Stimulated activated memory B cell treated with anti-CD40 and anti-IgM and Interleukin-4, amounts not matched to agents 10 μg/mL and 1 μg/mL and 100 μg/mL, for 72 hours (primary cell): ENCODE data around the gene BRF1.

Experiments used
- ATAC-seq: fragments of 150-1000 bp; cut with Tn5 transposase; 2 replicates; pipeline ENCODE4 v1.10.0; 2021
- H3K27ac Mint-ChIP-seq: one replicate; pipeline ENCODE4 v1.8.0; 2022; ENCODE audit warnings: mild to moderate bottlenecking, mixed read lengths
- H3K27me3 Mint-ChIP-seq: one replicate; pipeline ENCODE4 v1.8.0; 2022; ENCODE audit warnings: mixed read lengths
- H3K36me3 Mint-ChIP-seq: one replicate; pipeline ENCODE4 v1.8.0; 2022; ENCODE audit warnings: mixed read lengths
- H3K4me1 Mint-ChIP-seq: one replicate; pipeline ENCODE4 v1.8.0; 2022; ENCODE audit warnings: mixed read lengths
- H3K4me3 Mint-ChIP-seq: one replicate; pipeline ENCODE4 v1.8.0; 2022; ENCODE audit warnings: mild to moderate bottlenecking, moderate library complexity, mixed read lengths
- H3K9me3 Mint-ChIP-seq: one replicate; pipeline ENCODE4 v1.8.0; 2022; ENCODE audit warnings: mixed read lengths

BRF1 gene

DNA sequence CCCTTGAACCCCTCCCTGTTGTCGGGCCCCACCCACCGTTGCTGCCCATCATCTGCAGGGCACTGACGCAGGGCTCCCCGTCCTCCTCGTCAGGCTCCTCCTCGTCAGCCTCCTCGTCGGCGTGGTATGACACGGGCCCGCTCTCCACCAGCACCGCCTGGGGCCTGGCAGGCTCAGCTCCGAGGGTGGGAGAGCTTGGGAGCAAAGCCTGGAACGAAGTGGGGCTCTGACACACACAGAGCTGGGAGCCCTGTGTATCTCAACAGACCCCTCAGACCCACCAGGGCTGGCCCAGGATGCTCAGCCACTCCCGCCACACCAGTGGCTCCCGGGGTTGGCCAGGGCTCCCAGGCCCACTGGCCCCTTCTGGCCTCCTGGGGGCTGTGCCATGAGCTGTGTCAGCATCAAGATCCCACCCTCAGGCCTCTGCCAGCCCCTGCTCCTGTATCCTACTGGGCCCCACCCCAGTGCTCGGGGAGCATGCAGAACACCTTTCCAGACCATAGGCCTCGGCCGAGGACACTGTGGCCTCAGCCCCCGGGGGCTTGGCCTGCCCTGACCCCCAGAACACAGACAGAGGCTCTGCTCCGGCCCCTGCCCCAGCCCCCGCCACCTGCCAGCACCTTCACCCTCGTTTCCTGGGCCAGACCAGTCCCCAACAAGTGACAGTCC, 89.6 kb downstream of the BRF1 start:
- Mint-ChIP-seq H3K4me3 (no peak overlapping the region), H3K9me3 (no peaks in the 10 kb centered on the region), H3K27ac (no peak overlapping the region)

DNA sequence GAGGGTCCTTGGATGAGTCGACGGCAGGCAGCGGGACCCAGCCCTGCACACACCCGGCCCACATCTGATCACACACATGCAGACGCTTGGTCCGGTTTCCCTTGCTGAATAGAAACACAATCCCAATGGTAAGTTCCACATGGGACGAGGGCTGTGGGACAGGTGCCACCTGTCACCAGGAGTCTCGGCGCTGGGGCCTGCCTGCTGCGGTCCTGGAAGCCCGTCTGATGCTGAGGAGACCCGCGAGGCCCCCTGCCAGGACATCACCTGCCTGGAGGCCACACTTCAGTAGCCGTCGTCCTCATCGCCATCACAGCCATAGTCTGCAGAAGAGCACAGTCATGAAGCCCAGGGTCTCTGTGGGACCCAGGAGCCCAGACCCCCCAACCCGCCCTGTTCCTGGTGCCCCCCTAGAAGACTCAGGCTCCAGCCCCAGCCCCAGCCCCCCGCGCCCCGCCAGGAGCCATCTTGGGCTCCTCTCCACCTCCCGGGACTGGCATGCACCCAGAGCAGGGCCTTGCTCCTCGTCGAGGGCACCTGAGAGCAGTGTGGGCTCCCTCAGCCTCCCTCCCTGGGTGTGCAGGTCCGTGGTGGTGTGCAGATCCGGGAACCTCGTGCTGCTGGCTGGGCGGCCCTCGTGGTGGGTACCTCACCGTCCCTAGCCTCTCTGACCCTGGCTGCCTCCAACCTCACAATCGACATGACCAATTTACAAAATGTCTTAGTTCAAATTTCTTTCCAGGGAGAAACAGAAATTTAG, 90.4 kb downstream of the BRF1 start:
- peaks cover 22% of the 10 kb centered on the region for H3K36me3 Mint-ChIP-seq
- H3K27me3 Mint-ChIP-seq, result peaks cover 13% of the 10 kb centered on the region
- H3K4me1 Mint-ChIP-seq, result peaks cover 15% of the 10 kb centered on the region
- no peak overlapping the region for H3K4me3 Mint-ChIP-seq
- H3K9me3 Mint-ChIP-seq, result no peaks in the 10 kb centered on the region
- H3K27ac Mint-ChIP-seq, result no peak overlapping the region
- ATAC-seq, result no peak

More for the DNA sequence above, 89.6 kb downstream of the BRF1 start:
- no peak for ATAC-seq
- Mint-ChIP-seq H3K36me3 (peaks cover 29% of the 10 kb centered on the region), H3K27me3 (peaks cover 6% of the 10 kb centered on the region), H3K4me1 (peaks cover 15% of the 10 kb centered on the region)

GRCh38 chr14:105209646-105210045, 91.2 kb downstream of the BRF1 start:
- H3K27ac Mint-ChIP-seq, result no peak overlapping the region
- peaks cover 21% of the 10 kb centered on the region for H3K27me3 Mint-ChIP-seq
- no peak for ATAC-seq
- H3K9me3 Mint-ChIP-seq, result no peaks in the 10 kb centered on the region
- H3K4me1 Mint-ChIP-seq, result peaks cover 14% of the 10 kb centered on the region
- H3K4me3 Mint-ChIP-seq, result no peak overlapping the region
- H3K36me3 Mint-ChIP-seq, result peaks cover 14% of the 10 kb centered on the region

DNA sequence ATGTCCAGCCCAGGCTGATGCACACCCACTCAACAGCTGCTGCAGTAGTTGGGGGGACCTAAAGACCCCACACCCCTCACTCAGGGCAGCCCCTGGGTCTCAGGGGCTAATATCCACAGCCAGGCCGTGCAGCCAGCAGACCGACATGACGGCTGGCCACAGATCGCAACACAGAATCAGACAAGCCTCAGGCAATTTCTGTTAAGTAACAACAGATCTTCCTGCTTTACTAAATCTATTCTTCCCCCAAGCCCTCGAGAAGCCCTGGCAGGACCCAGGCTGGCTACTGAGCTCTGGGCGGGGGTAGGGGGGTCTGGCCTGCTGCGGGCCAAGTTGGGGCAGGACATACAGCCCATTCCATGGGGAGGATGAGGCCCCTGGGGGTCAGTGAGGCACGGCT, 91.7 kb downstream of the BRF1 start:
- peaks cover 27% of the 10 kb centered on the region for H3K27me3 Mint-ChIP-seq
- H3K36me3 Mint-ChIP-seq, result peaks cover 14% of the 10 kb centered on the region
- no peak overlapping the region for H3K27ac Mint-ChIP-seq
- ATAC-seq, result no peak
- H3K9me3 Mint-ChIP-seq, result no peaks in the 10 kb centered on the region
- H3K4me1 Mint-ChIP-seq, result peaks cover 20% of the 10 kb centered on the region
- no peak overlapping the region for H3K4me3 Mint-ChIP-seq

DNA sequence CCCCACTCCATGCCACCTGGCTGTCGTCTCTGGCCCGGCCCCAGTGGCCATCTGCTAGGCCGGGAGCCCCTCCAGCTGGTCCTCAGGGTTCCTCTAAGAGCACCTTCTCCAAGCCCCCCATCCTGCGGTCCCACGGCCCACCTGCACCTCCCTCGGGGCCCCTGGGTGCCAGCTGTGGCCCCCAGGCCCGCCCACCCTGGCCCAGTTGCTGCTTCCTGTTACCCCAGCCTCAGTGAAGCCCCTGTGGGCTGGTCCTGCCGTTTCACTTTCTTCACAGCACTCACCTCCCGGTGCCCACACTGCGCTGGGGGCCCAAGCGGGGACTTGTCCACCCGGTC, 92.1 kb downstream of the BRF1 start:
- Mint-ChIP-seq H3K27me3 (peaks cover 29% of the 10 kb centered on the region), H3K27ac (no peak overlapping the region), H3K9me3 (no peaks in the 10 kb centered on the region), H3K4me1 (peaks cover 22% of the 10 kb centered on the region), H3K36me3 (peaks cover 14% of the 10 kb centered on the region), H3K4me3 (no peak overlapping the region)
- no peak for ATAC-seq

DNA sequence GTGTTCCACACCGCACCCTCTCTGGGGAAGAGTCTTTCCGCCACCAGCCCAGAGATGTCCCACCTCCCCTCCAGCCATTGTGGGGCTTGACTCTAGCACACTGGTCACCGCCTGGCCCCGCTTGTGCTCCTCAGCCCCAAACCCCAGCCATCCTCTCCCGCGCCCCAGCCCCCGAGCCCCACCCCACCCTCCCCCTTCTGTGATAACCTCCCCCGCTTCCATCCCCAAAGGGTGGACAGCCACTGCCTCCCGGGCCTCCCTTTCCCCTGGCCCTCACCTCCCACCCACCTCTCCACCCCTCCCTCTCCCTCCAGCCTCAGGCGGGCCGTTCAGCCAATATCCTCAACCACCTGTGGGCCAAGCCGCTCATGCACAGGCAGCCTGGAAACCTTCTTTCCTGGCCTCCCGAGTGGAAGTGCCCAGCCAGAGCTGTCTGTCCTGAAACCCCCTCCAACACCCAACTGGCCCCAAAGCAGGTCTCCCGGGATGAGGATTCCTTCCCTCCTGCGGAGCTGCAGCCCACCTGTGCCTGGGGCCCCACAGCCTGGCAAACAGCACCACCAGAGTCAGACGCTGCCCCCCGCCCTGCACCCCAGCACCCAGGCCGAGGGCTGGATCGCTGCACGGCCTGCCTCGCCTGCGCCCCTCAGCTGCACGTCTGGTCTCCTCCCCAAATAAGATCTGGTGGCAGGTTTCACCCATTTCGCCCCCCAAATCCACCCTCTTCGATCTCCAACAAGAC, 92.6 kb downstream of the BRF1 start:
- H3K9me3 Mint-ChIP-seq, result no peaks in the 10 kb centered on the region
- no peak overlapping the region for H3K27ac Mint-ChIP-seq
- peaks cover 29% of the 10 kb centered on the region for H3K27me3 Mint-ChIP-seq
- peaks cover 22% of the 10 kb centered on the region for H3K4me1 Mint-ChIP-seq
- peaks cover 14% of the 10 kb centered on the region for H3K36me3 Mint-ChIP-seq
- no peak for ATAC-seq
- H3K4me3 Mint-ChIP-seq, result no peak overlapping the region

DNA sequence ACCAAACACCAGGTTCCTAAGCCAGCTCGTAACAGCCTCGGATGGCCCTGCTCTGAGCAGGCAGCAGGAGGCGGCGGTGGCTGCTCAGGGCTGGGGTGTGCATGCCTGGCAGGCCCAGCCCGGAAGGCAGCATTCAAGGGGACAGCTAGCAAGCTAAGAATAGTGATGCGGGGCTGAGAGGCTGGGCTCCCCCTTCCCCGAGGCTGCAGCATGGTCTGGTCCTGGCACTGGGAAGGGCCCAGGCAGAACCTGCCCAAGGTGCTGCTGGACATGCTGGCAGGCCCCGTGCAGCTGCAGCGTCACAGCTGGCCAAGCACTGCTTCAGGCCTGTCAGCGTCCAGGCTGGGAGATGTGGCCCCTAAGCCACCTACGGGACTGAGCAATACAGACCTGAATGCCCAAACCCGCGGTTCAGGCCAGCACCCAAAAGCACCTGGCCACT, 93.3 kb downstream of the BRF1 start:
- H3K36me3 Mint-ChIP-seq, result peaks cover 14% of the 10 kb centered on the region
- H3K27me3 Mint-ChIP-seq, result peaks cover 35% of the 10 kb centered on the region
- no peak overlapping the region for H3K4me3 Mint-ChIP-seq
- ATAC-seq, result no peak
- H3K9me3 Mint-ChIP-seq, result no peaks in the 10 kb centered on the region
- no peak overlapping the region for H3K27ac Mint-ChIP-seq
- peaks cover 25% of the 10 kb centered on the region for H3K4me1 Mint-ChIP-seq

- no peak overlapping the region for H3K27ac Mint-ChIP-seq
- no peak overlapping the region for H3K4me3 Mint-ChIP-seq
- H3K27me3 Mint-ChIP-seq, result peaks cover 42% of the 10 kb centered on the region
- peaks cover 14% of the 10 kb centered on the region for H3K36me3 Mint-ChIP-seq
- no peaks in the 10 kb centered on the region for H3K9me3 Mint-ChIP-seq
- H3K4me1 Mint-ChIP-seq, result peaks cover 31% of the 10 kb centered on the region
- no peak for ATAC-seq
These were observed 93.9 kb downstream of the BRF1 start for GRCh38 chr14:105206873-105207272.

DNA sequence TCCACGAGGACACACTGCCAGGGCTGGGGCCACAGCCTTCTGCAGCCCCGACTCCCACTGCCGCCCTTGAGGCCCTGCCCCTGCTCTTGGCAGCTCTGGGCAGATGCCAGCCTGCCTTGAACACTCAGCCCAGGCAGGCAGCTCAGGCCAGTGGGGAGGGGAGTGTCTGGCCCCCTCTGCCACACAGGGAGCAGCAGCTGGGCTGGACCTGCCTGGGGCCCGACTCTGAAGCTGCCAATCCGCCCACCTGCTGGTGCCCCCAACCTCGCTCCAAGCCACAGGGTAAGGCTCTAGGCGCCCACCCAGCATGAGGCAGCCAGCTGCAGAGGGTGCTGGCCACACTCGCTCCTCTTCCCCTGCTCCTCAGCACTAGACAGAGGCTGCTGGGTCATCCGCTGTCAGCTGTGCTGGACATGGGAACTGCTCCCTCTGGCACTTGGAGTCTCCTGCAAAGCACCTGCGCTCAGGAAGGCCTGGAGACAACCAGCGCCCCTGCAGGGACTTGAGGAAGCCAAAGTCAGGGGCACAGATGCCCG, 95.1 kb downstream of the BRF1 start:
- ATAC-seq, result no peak
- Mint-ChIP-seq H3K4me3 (no peak overlapping the region), H3K9me3 (no peaks in the 10 kb centered on the region), H3K4me1 (peaks cover 35% of the 10 kb centered on the region), H3K36me3 (peaks cover 14% of the 10 kb centered on the region), H3K27me3 (peaks cover 50% of the 10 kb centered on the region), H3K27ac (no peak overlapping the region)

- Mint-ChIP-seq H3K27ac (no peak overlapping the region), H3K9me3 (no peaks in the 10 kb centered on the region), H3K4me3 (no peak overlapping the region), H3K4me1 (peaks cover 35% of the 10 kb centered on the region), H3K27me3 (peaks cover 57% of the 10 kb centered on the region), H3K36me3 (peaks cover 10% of the 10 kb centered on the region)
- no peak for ATAC-seq
These were observed 95.7 kb downstream of the BRF1 start for GRCh38 chr14:105204931-105205672.

GRCh38 chr14:105204206-105204930, 96.4 kb downstream of the BRF1 start:
- no peaks in the 10 kb centered on the region for H3K9me3 Mint-ChIP-seq
- peaks cover 35% of the 10 kb centered on the region for H3K4me1 Mint-ChIP-seq
- H3K27me3 Mint-ChIP-seq, result peaks cover 64% of the 10 kb centered on the region
- H3K27ac Mint-ChIP-seq, result no peak overlapping the region
- ATAC-seq, result no peak
- no peak overlapping the region for H3K4me3 Mint-ChIP-seq
- peaks cover 7% of the 10 kb centered on the region for H3K36me3 Mint-ChIP-seq

DNA sequence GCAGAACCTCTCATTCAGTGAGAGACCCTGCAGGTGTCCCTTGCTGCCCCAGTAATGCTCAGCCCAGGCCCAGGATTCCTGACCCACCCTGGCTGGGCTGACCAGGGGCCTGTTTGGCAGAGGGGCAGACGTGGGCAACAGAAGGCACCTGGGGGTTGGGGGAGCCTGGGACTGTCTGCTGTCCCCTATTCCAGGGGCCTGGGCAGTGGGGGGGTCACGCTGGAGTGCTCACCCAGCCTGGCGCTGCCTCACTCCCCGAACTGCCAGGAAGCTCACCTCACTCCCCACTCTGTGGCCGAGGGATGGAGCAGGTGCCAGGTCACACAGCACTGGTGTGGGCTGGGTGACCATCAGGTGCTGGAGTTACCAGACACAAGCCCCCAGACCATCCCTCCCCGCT, 97.1 kb downstream of the BRF1 start:
- H3K27me3 Mint-ChIP-seq, result peaks cover 71% of the 10 kb centered on the region
- H3K9me3 Mint-ChIP-seq, result no peaks in the 10 kb centered on the region
- H3K4me3 Mint-ChIP-seq, result no peak overlapping the region
- H3K4me1 Mint-ChIP-seq, result peaks cover 32% of the 10 kb centered on the region
- H3K36me3 Mint-ChIP-seq, result peaks cover 3% of the 10 kb centered on the region
- ATAC-seq, result no peak
- H3K27ac Mint-ChIP-seq, result no peak overlapping the region

- Mint-ChIP-seq H3K4me1 (peaks cover 31% of the 10 kb centered on the region), H3K9me3 (no peaks in the 10 kb centered on the region), H3K36me3 (no peaks in the 10 kb centered on the region), H3K27ac (no peak overlapping the region), H3K4me3 (no peak overlapping the region), H3K27me3 (peaks cover 77% of the 10 kb centered on the region)
- no peak for ATAC-seq
These were observed 97.7 kb downstream of the BRF1 start for GRCh38 chr14:105203057-105203531.

DNA sequence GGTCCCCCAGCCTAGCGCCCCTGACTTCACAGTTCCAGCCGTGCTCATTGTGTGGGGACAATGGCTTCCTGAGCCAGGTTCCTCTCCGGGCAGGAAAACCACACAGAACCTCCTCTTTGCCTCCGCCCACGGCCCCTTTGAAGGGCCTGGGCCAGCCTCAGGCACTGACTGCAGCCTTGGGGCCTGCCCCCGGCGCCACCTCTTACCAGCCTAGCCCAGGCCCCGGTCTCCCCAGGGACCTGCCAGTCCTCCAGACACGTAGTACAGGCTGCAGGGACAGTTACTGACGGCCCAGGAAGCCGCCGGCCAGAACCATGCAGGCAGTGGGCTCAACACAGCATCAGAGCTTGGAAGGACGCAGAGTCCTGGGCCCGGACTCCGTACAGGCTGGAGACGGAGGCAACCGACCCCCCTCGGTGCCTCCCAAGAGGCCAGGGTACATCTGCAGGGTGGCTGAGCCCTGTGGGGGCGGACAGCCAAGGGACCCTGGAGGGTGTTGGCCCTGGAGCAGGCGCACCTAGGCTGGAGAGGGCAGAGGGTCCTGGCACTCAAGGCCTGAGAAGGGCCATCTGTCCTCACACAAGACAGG, 98.8 kb downstream of the BRF1 start:
- Mint-ChIP-seq H3K4me3 (no peak overlapping the region), H3K27ac (peak overlapping the region; percentile 32), H3K9me3 (no peaks in the 10 kb centered on the region), H3K27me3 (peaks cover 87% of the 10 kb centered on the region), H3K4me1 (peaks cover 34% of the 10 kb centered on the region), H3K36me3 (no peaks in the 10 kb centered on the region)
- ATAC-seq, result peak; percentile 74
